AG04450 (cell line): ENCODE data around the gene ADAM22. TPM values are rescaled to one million over a fixed set of nuclear protein-coding genes. Genes with fewer than 3 reads are reported as not detected.

ENCODE experiments used
- CTCF ChIA-PET: fragments of 300-600, 350-600 bp; formaldehyde crosslinking; extraction: SDS; loops from one replicate; lab custom pipeline; 2022; ENCODE audit warnings: antibody characterized with exemption, inconsistent platforms; lab: Charles Lee
- POLR2A ChIA-PET: fragments of 350-600 bp; formaldehyde crosslinking; extraction: SDS; loops from one replicate; lab custom pipeline; 2021; ENCODE audit warnings: antibody characterized with exemption, inconsistent platforms; lab: Yijun Ruan, JAX
- DNase-seq: peaks from one replicate; pipeline ENCODE4 v3.0.0-alpha.2; 2011; ENCODE audit warnings: low read depth, low spot score
- H3K27ac ChIP-seq: one replicate; pipeline ENCODE4 v1.5.1; 2012; ENCODE audit warnings: low read depth, low read length, control low read depth
- H3K27me3 ChIP-seq: one replicate; pipeline ENCODE4 v1.6.0; 2012; ENCODE audit warnings: low read length; ENCODE audit not compliant: control insufficient read depth, insufficient read depth
- H3K4me3 ChIP-seq: 2 replicates; pipeline ENCODE4 v1.5.1; 2011; ENCODE audit warnings: mild to moderate bottlenecking, low read depth, low read length, control low read depth
- H3K9me3 ChIP-seq: 2 replicates; pipeline ENCODE4 v1.5.1; 2012; ENCODE audit warnings: low read length; ENCODE audit not compliant: control insufficient read depth, insufficient read depth
- polyA plus RNA-seq: library from polyadenylated mRNA; depleted of rRNA; stranded (reverse); fragments of >200 nt; gene quantifications from 2 replicates; pipeline ENCODE4 v1.2.3, GENCODE V29; 2011
- TF ChIP-seq, protein P1 (sequence below): IDR thresholded peaks from 2 replicates; pipeline ENCODE4 v1.5.1; 2011; ENCODE audit warnings: low read depth, low read length, control low read depth, inconsistent platforms

ADAM22 gene
- polyA plus RNA-seq, 1 experiment = 0.33 TPM

DNA sequence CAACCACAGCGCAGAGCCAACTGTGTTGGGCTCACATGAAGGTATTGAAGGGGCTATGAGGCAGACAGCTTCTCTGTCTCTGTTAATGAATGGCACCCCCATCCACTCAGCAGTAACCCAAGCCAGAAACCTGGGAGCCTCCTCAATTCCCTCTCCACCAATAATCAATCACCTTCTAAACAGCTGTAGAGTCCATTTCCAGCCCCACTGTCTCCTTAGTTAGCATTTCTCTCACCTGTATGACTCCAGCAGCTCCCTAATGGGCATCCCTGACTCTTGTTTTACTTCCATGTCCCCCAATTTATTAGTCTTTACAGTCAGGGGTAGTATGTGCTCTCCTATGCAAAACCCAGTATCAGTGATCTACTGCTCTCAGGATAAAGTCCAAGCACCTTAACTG is 278.9 kb downstream of the ADAM22 start:
- H3K4me3 ChIP-seq = no peak overlapping the region
- ChIA-PET POLR2A (no interaction called here), CTCF (interaction anchor here (0.8 to 1.8 kb wide), 3 partner anchors 7 to 44 kb away, joined by 3 to 11 read pairs (median 3); partner anchors contain the start of gene SRI)
- TF ChIP-seq, protein P1, sequence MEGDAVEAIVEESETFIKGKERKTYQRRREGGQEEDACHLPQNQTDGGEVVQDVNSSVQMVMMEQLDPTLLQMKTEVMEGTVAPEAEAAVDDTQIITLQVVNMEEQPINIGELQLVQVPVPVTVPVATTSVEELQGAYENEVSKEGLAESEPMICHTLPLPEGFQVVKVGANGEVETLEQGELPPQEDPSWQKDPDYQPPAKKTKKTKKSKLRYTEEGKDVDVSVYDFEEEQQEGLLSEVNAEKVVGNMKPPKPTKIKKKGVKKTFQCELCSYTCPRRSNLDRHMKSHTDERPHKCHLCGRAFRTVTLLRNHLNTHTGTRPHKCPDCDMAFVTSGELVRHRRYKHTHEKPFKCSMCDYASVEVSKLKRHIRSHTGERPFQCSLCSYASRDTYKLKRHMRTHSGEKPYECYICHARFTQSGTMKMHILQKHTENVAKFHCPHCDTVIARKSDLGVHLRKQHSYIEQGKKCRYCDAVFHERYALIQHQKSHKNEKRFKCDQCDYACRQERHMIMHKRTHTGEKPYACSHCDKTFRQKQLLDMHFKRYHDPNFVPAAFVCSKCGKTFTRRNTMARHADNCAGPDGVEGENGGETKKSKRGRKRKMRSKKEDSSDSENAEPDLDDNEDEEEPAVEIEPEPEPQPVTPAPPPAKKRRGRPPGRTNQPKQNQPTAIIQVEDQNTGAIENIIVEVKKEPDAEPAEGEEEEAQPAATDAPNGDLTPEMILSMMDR = no peak
- H3K27ac ChIP-seq = no peak overlapping the region
- DNase-seq = no peak
- H3K27me3 ChIP-seq = no peaks in the 10 kb centered on the region
- no peaks in the 10 kb centered on the region for H3K9me3 ChIP-seq

DNA sequence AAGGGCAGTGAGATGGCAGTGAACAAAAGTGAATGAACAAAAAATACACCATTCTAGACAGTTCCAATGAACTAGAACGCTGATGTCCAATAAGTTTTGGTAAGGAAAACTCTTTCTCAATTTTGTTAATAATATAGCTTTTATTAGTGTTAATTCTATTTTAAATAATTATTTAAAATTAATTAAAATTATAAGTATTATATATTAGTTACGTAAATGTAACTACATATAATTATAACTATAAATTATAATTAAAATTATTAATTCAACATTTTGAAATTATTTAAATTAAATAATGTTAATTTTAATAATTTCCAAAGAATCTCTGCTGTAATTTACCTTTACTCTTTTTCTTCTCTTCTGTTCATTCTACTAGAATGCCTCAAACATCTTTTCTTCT is 280.4 kb downstream of the ADAM22 start:
- POLR2A ChIA-PET = no interaction called here

DNA sequence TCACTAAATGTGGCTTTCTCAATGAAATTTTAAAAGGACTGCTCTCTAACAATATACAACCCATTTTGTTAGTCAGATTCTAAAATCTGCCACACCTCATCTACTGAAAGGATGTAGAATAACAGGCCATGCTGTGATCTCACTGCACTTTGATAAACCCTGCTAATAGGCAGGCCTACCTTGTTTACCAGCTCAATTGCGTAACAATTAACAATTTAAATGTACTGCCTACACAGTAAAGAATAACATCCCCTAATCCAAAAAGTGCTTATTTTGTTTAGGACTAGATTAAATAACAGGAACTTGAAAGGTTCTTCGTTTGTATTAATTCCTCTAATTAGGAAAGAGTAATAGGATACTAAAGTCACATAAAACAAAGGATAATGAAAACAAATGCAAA is 281.2 kb downstream of the ADAM22 start:
- TF ChIP-seq, protein P1 = no peak
- no peak overlapping the region for H3K4me3 ChIP-seq
- H3K9me3 ChIP-seq = no peaks in the 10 kb centered on the region
- DNase-seq = no peak
- ChIA-PET CTCF (interaction anchor here (0.7 kb wide), 1 partner anchor 9 kb away, joined by 4 read pairs; no protein-coding TSS in a partner anchor), POLR2A (no interaction called here)
- no peak overlapping the region for H3K27ac ChIP-seq
- no peaks in the 10 kb centered on the region for H3K27me3 ChIP-seq

More for the DNA sequence above, 280.4 kb downstream of the ADAM22 start:
- TF ChIP-seq, protein P1 = no peak
- H3K27ac ChIP-seq = no peak overlapping the region
- H3K9me3 ChIP-seq = no peaks in the 10 kb centered on the region
- no peak for DNase-seq
- H3K27me3 ChIP-seq = no peaks in the 10 kb centered on the region
- CTCF ChIA-PET = interaction anchor here (1.0 kb wide), 1 partner anchor 29 kb away, joined by 3 read pairs; no protein-coding TSS in a partner anchor
- H3K4me3 ChIP-seq = no peak overlapping the region

DNA sequence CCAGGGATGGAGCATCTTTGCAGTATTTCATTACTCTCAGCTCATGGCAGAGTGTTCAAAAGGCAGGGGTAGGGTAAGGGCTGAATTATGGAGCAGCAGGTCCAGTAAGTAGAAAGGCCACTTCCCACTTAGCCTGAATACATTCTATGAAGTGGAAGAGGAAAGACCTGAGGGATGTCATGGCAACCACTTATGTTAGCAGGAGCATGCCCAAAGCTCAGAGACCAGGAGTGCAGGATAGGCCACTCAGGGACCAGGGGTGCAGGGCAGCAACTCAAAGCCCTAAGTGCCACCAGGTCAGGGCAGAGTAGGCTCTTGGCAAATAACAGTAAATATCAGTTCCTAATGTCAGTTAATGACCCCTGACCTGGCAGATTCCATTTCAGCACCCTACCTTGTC is 282.2 kb downstream of the ADAM22 start:
- DNase-seq = no peak
- no peak overlapping the region for H3K4me3 ChIP-seq
- H3K27ac ChIP-seq = no peak overlapping the region
- ChIA-PET POLR2A (no interaction called here), CTCF (no interaction called here)
- H3K27me3 ChIP-seq = no peaks in the 10 kb centered on the region
- TF ChIP-seq, protein P1 = no peak
- no peaks in the 10 kb centered on the region for H3K9me3 ChIP-seq

DNA sequence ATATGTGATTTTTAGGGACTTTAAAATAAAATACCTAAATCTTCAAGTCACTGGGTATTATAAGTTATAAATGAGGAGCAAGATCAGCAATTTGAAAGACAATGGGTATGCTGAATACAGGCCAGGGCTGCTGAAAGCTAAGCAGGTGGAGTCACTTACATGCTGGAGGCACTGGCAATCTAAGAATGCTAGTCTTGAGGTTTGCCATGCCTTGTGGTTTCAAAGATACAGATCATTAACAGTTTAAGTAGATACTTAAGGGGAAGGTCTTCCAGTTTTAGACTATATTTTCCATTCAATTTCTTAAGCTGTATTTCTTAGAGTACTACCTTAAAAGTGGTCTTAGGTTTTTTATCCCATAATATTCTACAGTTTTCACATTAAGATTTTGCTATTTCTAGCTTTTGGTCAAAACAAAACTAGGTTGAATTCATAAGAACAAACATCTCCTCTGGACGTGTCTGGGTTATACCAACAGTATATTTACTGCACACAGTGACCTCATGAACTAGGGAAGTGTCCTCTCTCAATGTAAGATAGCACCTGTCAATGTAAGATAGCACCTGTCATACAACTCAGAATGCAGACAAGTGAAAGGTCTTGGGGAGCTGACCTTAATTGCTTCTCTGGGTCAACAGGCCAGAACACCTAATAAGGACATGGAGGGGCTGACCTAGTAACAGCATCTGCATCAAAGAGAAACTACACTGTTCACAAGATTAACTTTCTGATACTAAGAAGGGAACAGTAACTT is 283.8 kb downstream of the ADAM22 start:
- TF ChIP-seq, protein P1 = no peak
- H3K27me3 ChIP-seq = no peaks in the 10 kb centered on the region
- H3K4me3 ChIP-seq = peak overlapping the region; percentile 89
- H3K9me3 ChIP-seq = no peaks in the 10 kb centered on the region
- POLR2A ChIA-PET = no interaction called here
- CTCF ChIA-PET = interaction anchor here (0.8 to 1.5 kb wide), 4 partner anchors 7 to 48 kb away, joined by 3 to 5 read pairs (median 3); no protein-coding TSS in a partner anchor
- no peak for DNase-seq
- no peak overlapping the region for H3K27ac ChIP-seq
